ENCODE measurements around the gene SDF4. TPM values are rescaled to one million over a fixed set of nuclear protein-coding genes. Genes with fewer than 3 reads are reported as not detected.

SDF4 gene
- total RNA-seq, 4 donors from 2014 or later = 42.6 to 143 (median 87.8) TPM

GRCh38 chr1:1196431-1197187, 35.2 kb downstream of the SDF4 start:
- TF ChIP-seq, protein P1, sequence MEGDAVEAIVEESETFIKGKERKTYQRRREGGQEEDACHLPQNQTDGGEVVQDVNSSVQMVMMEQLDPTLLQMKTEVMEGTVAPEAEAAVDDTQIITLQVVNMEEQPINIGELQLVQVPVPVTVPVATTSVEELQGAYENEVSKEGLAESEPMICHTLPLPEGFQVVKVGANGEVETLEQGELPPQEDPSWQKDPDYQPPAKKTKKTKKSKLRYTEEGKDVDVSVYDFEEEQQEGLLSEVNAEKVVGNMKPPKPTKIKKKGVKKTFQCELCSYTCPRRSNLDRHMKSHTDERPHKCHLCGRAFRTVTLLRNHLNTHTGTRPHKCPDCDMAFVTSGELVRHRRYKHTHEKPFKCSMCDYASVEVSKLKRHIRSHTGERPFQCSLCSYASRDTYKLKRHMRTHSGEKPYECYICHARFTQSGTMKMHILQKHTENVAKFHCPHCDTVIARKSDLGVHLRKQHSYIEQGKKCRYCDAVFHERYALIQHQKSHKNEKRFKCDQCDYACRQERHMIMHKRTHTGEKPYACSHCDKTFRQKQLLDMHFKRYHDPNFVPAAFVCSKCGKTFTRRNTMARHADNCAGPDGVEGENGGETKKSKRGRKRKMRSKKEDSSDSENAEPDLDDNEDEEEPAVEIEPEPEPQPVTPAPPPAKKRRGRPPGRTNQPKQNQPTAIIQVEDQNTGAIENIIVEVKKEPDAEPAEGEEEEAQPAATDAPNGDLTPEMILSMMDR (IDR thresholded peaks at IDR 0.05; ENCODE audit: low read depth) = no peak

DNA sequence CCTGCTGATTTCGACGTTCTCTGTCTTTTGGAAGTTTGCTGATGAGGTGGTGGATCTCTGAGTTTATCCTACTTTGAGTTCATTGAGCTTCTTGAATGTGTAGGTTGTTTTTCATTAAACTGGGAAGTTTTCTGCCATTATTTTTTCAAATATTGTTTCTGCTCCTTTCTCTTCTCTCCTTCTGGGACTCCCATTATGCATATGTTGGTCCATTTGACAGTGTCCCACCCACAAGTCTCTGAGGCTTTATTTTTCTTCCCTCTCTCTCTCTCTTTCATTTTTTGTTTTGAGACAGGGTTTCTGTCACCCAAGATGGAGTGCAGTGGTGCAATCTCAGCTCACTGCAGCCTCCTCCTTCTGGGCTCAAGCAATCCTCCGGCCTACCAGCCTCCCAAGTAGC, 37.1 kb downstream of the SDF4 start:
- TF ChIP-seq, protein P1 (IDR thresholded peaks at IDR 0.05; ENCODE audit: low read depth) = no peak

- TF ChIP-seq, protein P1 (IDR thresholded peaks at IDR 0.05; ENCODE audit: low read depth) = no peak
Measured at GRCh38 chr1:1191734-1192133, 40.1 kb downstream of the SDF4 start.

DNA sequence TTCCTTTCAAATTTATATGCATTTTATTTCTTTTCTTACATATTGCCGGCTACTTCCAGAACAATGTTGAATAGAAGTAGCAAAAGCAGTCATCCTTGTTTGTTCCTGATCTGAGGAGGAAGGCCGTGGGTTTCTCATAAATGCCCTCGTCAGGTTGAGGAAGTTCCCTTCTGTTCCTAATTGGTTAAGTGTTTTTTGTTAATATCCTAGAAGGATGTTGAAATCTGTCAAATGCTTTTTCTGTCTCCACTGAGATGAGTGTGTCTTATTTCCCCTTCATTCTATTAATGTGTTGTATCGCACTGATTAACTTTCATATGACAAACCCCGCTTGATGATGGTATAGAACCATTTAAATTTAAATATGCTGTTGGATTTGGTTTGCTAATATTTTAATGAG, 42.7 kb downstream of the SDF4 start:
- TF ChIP-seq, protein P1 (IDR thresholded peaks at IDR 0.05; ENCODE audit: low read depth) = no peak

DNA sequence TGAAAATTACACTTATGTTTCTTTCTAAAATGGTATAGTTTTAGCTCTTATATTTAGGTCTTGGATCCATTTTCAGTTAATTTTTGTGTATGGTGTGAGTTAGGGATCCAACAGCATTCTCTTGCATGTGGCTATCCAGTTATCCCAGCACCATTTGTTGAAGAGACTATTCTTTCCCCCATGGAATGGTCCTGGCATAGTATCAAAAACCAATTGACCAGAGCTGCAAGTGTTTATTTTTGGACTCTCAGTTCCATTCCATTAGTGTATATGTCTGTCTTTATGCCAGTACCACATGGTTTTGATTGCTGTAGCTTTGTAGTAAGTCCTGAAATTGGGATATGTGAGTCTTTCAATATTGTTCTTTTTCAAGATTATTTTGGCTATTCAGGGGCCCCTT, 43.9 kb downstream of the SDF4 start:
- TF ChIP-seq, protein P1 (IDR thresholded peaks at IDR 0.05; ENCODE audit: low read depth) = no peak

GRCh38 chr1:1185101-1185765, 46.6 kb downstream of the SDF4 start:
- TF ChIP-seq, protein P1 (IDR thresholded peaks at IDR 0.05; ENCODE audit: low read depth) = no peak
